Endodermal cell (in vitro differentiated cells): ENCODE results near the gene ETFA. TPM values are rescaled to one million over a fixed set of nuclear protein-coding genes. Genes with fewer than 3 reads are reported as not detected.

Source experiments
- DNase-seq: peaks from one replicate; pipeline ENCODE4 v3.0.0-alpha.2; 2017
- H3K27ac ChIP-seq: 2 replicates; pipeline ENCODE4 v1.5.1; 2013; ENCODE audit warnings: mild to moderate bottlenecking, low read depth, low read length, moderate library complexity
- H3K27me3 ChIP-seq: 2 replicates; pipeline ENCODE4 v1.6.1; 2013; ENCODE audit warnings: mild to moderate bottlenecking, low read length, moderate library complexity; ENCODE audit not compliant: insufficient read depth, control insufficient read depth, poor library complexity, severe bottlenecking
- H3K36me3 ChIP-seq: 2 replicates; pipeline ENCODE4 v1.7.0; 2013; ENCODE audit warnings: mild to moderate bottlenecking, low read length, moderate library complexity; ENCODE audit not compliant: control insufficient read depth, insufficient read depth
- H3K4me1 ChIP-seq: one replicate; pipeline ENCODE4 v1.7.0; 2013; ENCODE audit warnings: low read length; ENCODE audit not compliant: control insufficient read depth, insufficient read depth
- H3K4me3 ChIP-seq: 2 replicates; pipeline ENCODE4 v1.5.1; 2013; ENCODE audit warnings: mild to moderate bottlenecking, low read length, moderate library complexity
- H3K9ac ChIP-seq: 2 replicates; pipeline ENCODE4 v1.6.1; 2013; ENCODE audit warnings: mild to moderate bottlenecking, low read length, moderate library complexity; ENCODE audit not compliant: poor library complexity, severe bottlenecking; ENCODE audit errors: extremely low read depth
- H3K9me3 ChIP-seq: 2 replicates; pipeline ENCODE4 v1.6.1; 2013; ENCODE audit warnings: mild to moderate bottlenecking, low read length, moderate library complexity; ENCODE audit not compliant: control insufficient read depth
- H3K27ac Mint-ChIP-seq: 2 replicates; pipeline ENCODE4 v1.8.0; 2020; ENCODE audit warnings: mixed read lengths
- H3K27me3 Mint-ChIP-seq: 2 replicates; pipeline ENCODE4 v1.8.0; 2021; ENCODE audit warnings: mild to moderate bottlenecking, mixed read lengths; ENCODE audit not compliant: insufficient read depth
- H3K36me3 Mint-ChIP-seq: 2 replicates; pipeline ENCODE4 v1.8.0; 2020; ENCODE audit warnings: low read depth, mixed read lengths
- H3K4me1 Mint-ChIP-seq: 2 replicates; pipeline ENCODE4 v1.8.0; 2020; ENCODE audit warnings: mixed read lengths
- H3K4me3 Mint-ChIP-seq: 2 replicates; pipeline ENCODE4 v1.8.0; 2020; ENCODE audit warnings: mild to moderate bottlenecking, moderate library complexity, mixed read lengths
- H3K9me3 Mint-ChIP-seq: 2 replicates; pipeline ENCODE4 v1.8.0; 2020; ENCODE audit warnings: mild to moderate bottlenecking, mixed read lengths
- CTCF ChIP-seq: fragments of 200-600 bp; sonication (generic); conservative IDR thresholded peaks from 2 replicates; pipeline ENCODE4 v1.5.0; 2021; ENCODE audit warnings: antibody characterized with exemption, mild to moderate bottlenecking
- WGBS, 2 experiments: methylation state at CpG; one replicate each; pipeline versions ENCODE4 v1.1.5 to v1.1.7; 2013; ENCODE audit warnings: missing lambda C conversion rate in 2 of 2, mixed read lengths in 1 of 2; ENCODE audit not compliant: insufficient coverage in 1 of 2, insufficient read length in 1 of 2; 5-methylcytosine and 5-hydroxymethylcytosine counted together
- total RNA-seq, 2 donors: library from RNA; stranded (reverse); fragmentation: NEBNext Ultra II Directional in 1 of 2; extraction: Animal tissue kit (Norgen Biotek cat#: 25700) in 1 of 2; gene quantifications; 2 replicates in 1 of 2; 3 replicates in 1 of 2; pipeline ENCODE4 v1.2.1, GENCODE V29; 2021

Gene ETFA
- total RNA-seq, 2 donors from 2014 or later = 142 to 157 TPM

GRCh38 chr15:76191539-76192244, 119.6 kb downstream of the ETFA start:
- no peaks in the 10 kb centered on the region for H3K36me3 ChIP-seq
- H3K27ac Mint-ChIP-seq = no peak overlapping the region
- WGBS, 2 experiments = 94 to 95% methylated on average over 41 to 55 of the region's 55 CpGs
- no peak overlapping the region for H3K27ac ChIP-seq
- H3K27me3 Mint-ChIP-seq = peaks cover 38% of the 10 kb centered on the region
- no peak overlapping the region for H3K9ac ChIP-seq
- no peaks in the 10 kb centered on the region for H3K36me3 Mint-ChIP-seq
- no peak overlapping the region for H3K4me3 Mint-ChIP-seq
- H3K9me3 Mint-ChIP-seq = no peaks in the 10 kb centered on the region
- H3K27me3 ChIP-seq = peaks cover 23% of the 10 kb centered on the region
- no peak for TF ChIP-seq CTCF
- peaks cover 16% of the 10 kb centered on the region for H3K4me1 ChIP-seq
- H3K9me3 ChIP-seq = no peaks in the 10 kb centered on the region
- peaks cover 19% of the 10 kb centered on the region for H3K4me1 Mint-ChIP-seq
- DNase-seq = no peak
- no peak overlapping the region for H3K4me3 ChIP-seq

DNA sequence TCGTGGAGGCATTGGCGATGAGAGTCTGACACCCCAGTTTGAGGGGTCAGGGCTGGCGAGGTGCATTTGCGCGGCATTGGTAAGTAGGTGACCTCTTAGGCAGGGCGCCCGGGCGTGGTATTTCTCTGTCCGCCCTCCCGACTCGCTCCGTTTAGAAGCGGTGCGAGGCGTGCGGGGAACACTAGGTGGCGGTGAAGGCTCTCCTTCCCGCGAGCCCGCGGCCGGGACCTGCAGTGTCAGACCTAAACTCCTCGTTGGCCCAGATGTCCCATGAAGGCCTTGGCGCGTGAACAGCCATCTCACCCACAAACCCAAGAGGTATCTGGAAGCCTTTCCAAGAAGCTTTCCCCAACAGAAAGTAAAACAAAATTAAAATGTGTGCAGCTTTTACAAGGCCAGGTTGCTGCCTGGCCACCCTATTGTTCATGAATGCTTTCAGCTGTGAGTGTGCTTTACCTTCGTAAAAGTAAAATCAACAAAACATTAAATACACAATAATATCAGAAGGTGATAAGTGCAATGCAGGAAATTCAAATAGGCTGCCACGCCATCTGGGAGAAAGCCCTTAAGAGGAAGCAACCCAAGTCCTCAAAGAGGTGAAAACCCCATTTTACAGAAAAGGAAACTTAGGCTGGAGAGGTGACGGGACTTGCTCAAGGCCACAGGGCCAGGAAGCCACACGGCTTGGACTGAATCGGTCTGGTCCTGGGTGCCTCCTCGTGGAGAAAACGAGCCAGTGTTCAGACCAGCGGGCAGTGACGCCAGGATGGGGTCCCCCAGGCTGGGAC, 120.3 kb downstream of the ETFA start:
- Histone ChIP-seq H3K27me3 (peaks cover 23% of the 10 kb centered on the region), H3K36me3 (no peaks in the 10 kb centered on the region), H3K9me3 (no peaks in the 10 kb centered on the region), H3K4me3 (no peak overlapping the region), H3K4me1 (peaks cover 10% of the 10 kb centered on the region), H3K27ac (no peak overlapping the region), H3K9ac (no peak overlapping the region)
- H3K36me3 Mint-ChIP-seq = no peaks in the 10 kb centered on the region
- peak; percentile 93 for TF ChIP-seq CTCF
- H3K27ac Mint-ChIP-seq = no peak overlapping the region
- H3K4me3 Mint-ChIP-seq = no peak overlapping the region
- DNase-seq = peak; percentile 96
- 31 to 61% methylated on average over 13 to 34 of the region's 34 CpGs for WGBS, 2 experiments
- peaks cover 38% of the 10 kb centered on the region for H3K27me3 Mint-ChIP-seq
- no peaks in the 10 kb centered on the region for H3K9me3 Mint-ChIP-seq
- peaks cover 12% of the 10 kb centered on the region for H3K4me1 Mint-ChIP-seq

DNA sequence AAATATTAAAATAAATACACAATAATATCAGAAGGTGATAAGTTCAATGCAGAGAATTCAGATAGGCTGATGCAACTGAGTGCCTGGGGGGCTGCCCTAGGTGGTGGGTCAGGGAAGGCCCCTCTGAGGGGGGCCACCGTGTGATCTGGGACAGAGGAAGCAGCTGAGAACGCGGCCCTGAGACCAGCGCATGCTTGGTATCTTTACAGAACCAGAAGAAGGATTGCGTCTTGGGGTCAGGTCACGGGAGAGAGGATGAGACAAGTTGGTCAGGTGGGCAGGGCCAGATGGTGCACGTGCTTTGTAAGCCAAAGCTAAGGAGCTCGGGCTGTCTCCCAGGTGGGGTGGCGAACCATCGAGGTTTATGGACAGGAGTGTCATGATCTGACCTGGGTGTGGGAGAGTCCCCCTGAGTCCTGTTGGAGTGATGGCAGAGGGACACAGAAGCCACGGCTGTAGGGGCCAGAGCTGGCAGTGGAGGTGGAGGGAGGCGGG, 121.2 kb downstream of the ETFA start:
- Histone ChIP-seq H3K9me3 (no peaks in the 10 kb centered on the region), H3K36me3 (no peaks in the 10 kb centered on the region), H3K27me3 (peaks cover 23% of the 10 kb centered on the region), H3K9ac (no peak overlapping the region), H3K4me3 (no peak overlapping the region), H3K4me1 (peaks cover 5% of the 10 kb centered on the region), H3K27ac (no peak overlapping the region)
- Mint-ChIP-seq H3K9me3 (no peaks in the 10 kb centered on the region), H3K27me3 (peaks cover 38% of the 10 kb centered on the region), H3K27ac (no peak overlapping the region), H3K4me1 (peaks cover 6% of the 10 kb centered on the region), H3K4me3 (no peak overlapping the region), H3K36me3 (no peaks in the 10 kb centered on the region)
- TF ChIP-seq CTCF = no peak
- DNase-seq = no peak
- 81 to 85% methylated on average over 5 to 12 of the region's 12 CpGs for WGBS, 2 experiments
